Measurements from ENCODE around the gene OTOP3. TPM values are rescaled to one million over a fixed set of nuclear protein-coding genes. Genes with fewer than 3 reads are reported as not detected.
A peak's percentile ranks its signal among the peaks of the same experiment; 100 is the strongest.

OTOP3 gene
- total and polyA plus RNA-seq, 8 donors = 0.15 to 0.65 (median 0.35) TPM

DNA sequence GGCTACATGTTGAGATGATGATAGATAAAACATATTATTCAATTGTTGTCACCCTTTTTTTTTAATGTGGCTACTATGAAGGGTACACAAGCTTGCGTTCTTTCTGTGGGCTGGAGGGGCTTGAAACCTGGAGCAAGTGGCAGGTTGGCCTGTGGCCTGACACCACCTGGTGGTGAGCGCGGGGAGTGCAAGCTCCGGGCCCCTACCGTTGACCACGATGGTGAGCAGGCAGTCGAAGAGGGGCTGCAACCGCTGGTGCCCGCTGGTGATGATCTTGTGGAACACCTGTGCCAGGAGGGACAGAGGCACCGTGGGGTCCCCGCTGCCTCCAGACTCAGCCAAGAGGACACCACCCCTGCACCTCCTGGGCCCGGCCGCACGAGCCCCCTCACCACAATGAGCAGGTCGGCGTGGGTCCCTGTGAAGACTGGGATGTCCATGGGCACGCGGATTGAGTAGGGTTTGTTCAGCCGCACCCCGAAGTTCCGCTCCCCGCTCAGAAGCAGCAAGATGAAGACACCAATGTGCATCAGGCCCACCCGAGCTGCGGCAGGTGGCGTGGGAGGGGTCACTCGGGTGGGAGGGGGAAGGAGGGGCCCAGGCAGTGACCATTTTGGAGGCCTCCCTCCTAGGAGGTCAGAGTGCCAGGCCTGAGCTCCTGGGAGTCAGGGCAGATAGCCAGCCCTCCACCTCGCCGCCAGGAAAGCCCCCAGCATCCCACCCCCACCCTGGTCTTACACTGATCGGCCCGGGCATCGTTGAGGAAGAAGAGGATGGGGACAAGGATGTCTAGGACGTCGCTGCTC is 22.4 kb downstream of the OTOP3 start:
- intact Hi-C loops (cut with DNase I) = no loop called here
- Histone ChIP-seq H3K4me1 (no peaks in the 10 kb centered on the region), H3K27me3 (no peaks in the 10 kb centered on the region), H3K9me3 (no peaks in the 10 kb centered on the region), H3K4me3 (no peak overlapping the region), H3K27ac (no peak overlapping the region), H3K36me3 (peaks cover 7 to 61% (median 28%) of the 10 kb centered on the region in 3 donors)
- WGBS, 2 donors = 58 to 60% methylated on average over 33 of the region's 33 CpGs
- DNase-seq (peak; percentile 44 to 95 (median 77)), ATAC-seq (peak; percentile 34 to 74 (median 68)), FAIRE-seq (no peak)
- TF ChIP-seq, protein P1, sequence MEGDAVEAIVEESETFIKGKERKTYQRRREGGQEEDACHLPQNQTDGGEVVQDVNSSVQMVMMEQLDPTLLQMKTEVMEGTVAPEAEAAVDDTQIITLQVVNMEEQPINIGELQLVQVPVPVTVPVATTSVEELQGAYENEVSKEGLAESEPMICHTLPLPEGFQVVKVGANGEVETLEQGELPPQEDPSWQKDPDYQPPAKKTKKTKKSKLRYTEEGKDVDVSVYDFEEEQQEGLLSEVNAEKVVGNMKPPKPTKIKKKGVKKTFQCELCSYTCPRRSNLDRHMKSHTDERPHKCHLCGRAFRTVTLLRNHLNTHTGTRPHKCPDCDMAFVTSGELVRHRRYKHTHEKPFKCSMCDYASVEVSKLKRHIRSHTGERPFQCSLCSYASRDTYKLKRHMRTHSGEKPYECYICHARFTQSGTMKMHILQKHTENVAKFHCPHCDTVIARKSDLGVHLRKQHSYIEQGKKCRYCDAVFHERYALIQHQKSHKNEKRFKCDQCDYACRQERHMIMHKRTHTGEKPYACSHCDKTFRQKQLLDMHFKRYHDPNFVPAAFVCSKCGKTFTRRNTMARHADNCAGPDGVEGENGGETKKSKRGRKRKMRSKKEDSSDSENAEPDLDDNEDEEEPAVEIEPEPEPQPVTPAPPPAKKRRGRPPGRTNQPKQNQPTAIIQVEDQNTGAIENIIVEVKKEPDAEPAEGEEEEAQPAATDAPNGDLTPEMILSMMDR (IDR thresholded peaks at IDR 0.05) = peak; percentile 85 to 91 (median 90)

DNA sequence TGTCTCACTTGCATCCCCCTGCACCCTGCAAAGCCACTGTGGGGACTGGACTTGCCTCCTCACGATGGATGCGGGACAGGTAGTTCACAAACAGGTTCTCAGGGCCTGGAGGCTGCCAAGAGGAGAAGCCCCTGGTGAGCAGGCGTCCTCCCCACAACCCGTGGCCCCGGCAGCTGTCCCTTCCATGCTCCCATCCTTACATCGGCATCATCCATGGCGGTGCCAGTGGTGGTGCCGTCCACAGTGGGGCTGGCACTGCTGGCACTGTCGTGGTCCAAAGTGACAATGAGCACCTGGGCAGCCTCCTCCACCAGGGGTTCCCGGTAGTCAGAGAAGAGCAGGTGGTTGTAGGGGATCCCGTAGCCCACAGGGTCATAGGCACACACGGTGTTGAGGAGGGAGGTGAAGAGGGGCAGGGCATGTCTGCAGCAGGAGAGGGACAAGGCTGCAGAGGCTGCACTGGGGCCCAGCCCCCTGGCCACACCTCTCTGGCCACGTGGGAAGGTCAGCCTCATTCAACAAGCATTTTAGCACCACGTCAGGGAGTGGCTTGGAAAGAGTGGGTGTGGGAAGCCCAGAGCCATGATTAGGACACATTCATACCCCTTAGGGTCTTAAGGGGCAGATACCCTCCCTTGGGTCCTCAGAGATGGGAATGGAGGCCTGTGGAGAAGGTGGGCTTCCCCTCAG is 24.3 kb downstream of the OTOP3 start:
- Histone ChIP-seq H3K27ac (no peak overlapping the region), H3K4me1 (peaks cover 0 to 2% (median 0%) of the 10 kb centered on the region in 3 donors), H3K27me3 (no peaks in the 10 kb centered on the region), H3K9me3 (no peaks in the 10 kb centered on the region), H3K4me3 (no peak overlapping the region), H3K36me3 (peaks cover 7 to 43% (median 22%) of the 10 kb centered on the region in 3 donors)
- peak in 2 of 6 donors; percentile 15 to 73 for DNase-seq
- TF ChIP-seq, protein P1 (IDR thresholded peaks at IDR 0.05) = no peak
- ATAC-seq = no peak
- intact Hi-C loops (cut with DNase I) = loop anchor here in 1 of 3 donors (10.0 kb wide), 1 partner anchor 55 kb away; the partner anchor contains the start of gene MRPL58
- FAIRE-seq = no peak
- 72 to 79% methylated on average over 14 of the region's 14 CpGs for WGBS, 2 donors

DNA sequence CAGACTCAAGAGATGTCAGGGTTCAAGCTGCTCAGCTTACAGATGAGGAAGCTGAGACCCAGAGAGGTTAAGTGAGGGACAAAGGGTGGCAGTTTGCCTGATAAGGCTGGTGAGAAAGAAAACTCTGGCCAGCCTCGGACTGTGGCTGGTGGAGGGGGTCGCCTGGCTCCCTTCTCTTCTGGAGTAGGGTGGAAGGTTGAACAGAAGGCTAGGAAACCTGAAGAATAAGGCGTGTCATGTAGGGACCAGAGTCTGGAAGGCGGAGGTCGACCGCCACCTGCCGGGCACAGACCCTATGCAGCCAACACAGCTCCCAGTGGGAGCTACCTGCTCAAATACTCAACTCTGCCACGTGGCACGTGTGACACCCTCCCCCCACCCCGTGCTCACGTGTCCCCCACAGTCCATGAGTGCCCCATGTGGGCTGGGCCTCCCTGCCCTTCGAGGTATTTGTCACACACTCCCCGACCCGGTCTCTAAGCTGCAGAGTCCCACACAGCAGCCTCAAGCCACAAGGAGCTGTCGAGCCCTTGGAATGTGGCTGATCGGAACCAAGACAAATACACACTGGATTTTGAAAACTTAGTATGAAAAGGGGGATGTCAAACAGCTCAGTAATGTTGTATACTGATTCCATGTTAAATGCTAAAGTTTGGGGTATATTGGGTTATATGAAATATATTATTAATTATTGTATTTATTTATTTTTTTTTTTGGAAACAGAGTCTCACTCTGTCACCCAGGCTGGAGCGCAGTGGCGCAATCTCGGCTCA is 25.1 kb downstream of the OTOP3 start:
- 66 to 68% methylated on average over 19 of the region's 19 CpGs for WGBS, 2 donors
- H3K9me3 ChIP-seq = no peaks in the 10 kb centered on the region
- no peak overlapping the region for H3K27ac ChIP-seq
- DNase-seq = peak in 2 of 6 donors; percentile 15 to 35
- no peak overlapping the region for H3K4me3 ChIP-seq
- TF ChIP-seq, protein P1 (IDR thresholded peaks at IDR 0.05) = no peak
- intact Hi-C loops (cut with DNase I) = loop anchor here in 1 of 3 donors (10.0 kb wide), 1 partner anchor 54 kb away; the partner anchor contains the start of gene MRPL58
- H3K36me3 ChIP-seq = peaks cover 2 to 35% (median 20%) of the 10 kb centered on the region in 3 donors
- no peak for ATAC-seq
- no peak for FAIRE-seq
- peaks cover 0 to 8% (median 0%) of the 10 kb centered on the region in 3 donors for H3K4me1 ChIP-seq
- no peaks in the 10 kb centered on the region for H3K27me3 ChIP-seq

DNA sequence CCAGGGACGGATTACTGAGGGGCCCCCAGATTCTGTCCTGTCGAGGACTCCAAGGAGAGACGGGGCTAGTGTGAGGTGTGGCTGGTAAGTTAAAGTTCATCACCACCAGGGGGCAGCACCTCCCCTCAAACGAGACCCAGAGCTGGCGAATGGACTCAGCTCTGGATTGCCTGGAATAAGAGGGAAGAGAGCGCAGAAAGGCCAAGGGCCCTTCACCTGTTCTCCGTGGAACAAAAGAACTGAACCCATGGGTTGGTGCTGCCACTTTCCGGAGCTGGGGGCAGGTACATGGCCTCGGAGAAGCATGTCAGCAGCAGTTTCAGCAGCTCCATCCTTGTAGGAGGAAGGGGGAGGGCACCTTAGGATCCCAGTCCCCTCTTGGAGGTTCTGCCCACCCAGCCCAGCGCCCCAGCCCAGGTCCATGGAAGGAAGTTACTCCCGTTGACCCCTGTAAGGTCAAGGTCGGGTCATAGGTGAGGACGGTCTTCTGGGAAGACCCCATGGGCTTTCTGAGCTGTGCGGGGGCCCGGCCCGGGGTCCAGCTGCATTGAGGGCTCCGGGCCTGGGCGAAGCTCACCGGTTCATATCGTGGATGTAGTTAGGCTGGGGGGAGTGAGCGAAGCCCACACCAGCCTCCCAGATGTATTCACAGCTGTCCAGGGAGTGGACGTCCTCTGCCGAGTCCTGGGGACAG is 26.1 kb downstream of the OTOP3 start:
- Histone ChIP-seq H3K36me3 (peaks cover 2 to 33% (median 17%) of the 10 kb centered on the region in 3 donors), H3K27ac (no peak overlapping the region), H3K4me1 (peaks cover 0 to 8% (median 0%) of the 10 kb centered on the region in 3 donors), H3K9me3 (no peaks in the 10 kb centered on the region), H3K4me3 (no peak overlapping the region), H3K27me3 (no peaks in the 10 kb centered on the region)
- intact Hi-C loops (cut with DNase I) = loop anchor here in 1 of 3 donors (10.0 kb wide), 1 partner anchor 53 kb away; the partner anchor contains the start of gene MRPL58
- WGBS, 2 donors = 47% methylated on average over 23 of the region's 23 CpGs
- ATAC-seq (peak; percentile 74 to 90 (median 84)), FAIRE-seq (no peak), DNase-seq (peak; percentile 79 to 93 (median 89))
- TF ChIP-seq, protein P1 (IDR thresholded peaks at IDR 0.05) = peak; percentile 53 to 77 (median 70)

Measured in pancreas (tissue), 10 donors.